HG03103 (cell line): ENCODE results near the gene STRA6.

ENCODE experiments used
- ATAC-seq: cut with Tn5 transposase; IDR thresholded peaks from one replicate; pipeline ENCODE4 v1.9.1; 2021; ENCODE audit warnings: low read depth; ENCODE audit not compliant: unreplicated experiment

The STRA6 gene

GRCh38 chr15:74208901-74209559 is 6.4 kb upstream of the STRA6 start:
- ATAC-seq: no peak

DNA sequence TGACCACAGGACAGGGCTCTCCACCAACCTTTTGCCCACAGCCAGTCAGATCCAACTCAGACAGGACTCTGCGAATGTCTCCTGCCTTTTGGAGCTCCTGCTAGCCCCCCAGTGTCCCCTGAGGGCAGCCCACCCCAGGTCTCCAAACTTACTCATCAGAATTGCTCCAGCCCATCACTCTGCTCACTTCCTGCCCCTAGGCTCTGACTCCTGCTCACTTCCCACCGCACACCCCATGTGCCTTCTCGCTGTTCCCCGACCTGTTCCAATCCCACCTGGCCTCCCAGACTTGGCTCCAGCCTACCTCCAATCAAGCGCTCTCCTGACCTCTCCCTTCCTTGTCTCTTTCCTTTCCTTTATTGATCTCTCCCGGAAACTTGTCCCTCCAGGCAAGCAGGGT is 5.9 kb upstream of the STRA6 start:
- ATAC-seq: no peak

- ATAC-seq: no peak
These were observed 5.3 kb upstream of the STRA6 start for GRCh38 chr15:74207652-74208440.

- no peak for ATAC-seq
These were observed 4.3 kb upstream of the STRA6 start for GRCh38 chr15:74206801-74207281.

- ATAC-seq: no peak
These were observed 3.0 kb upstream of the STRA6 start for GRCh38 chr15:74205582-74205947.

DNA sequence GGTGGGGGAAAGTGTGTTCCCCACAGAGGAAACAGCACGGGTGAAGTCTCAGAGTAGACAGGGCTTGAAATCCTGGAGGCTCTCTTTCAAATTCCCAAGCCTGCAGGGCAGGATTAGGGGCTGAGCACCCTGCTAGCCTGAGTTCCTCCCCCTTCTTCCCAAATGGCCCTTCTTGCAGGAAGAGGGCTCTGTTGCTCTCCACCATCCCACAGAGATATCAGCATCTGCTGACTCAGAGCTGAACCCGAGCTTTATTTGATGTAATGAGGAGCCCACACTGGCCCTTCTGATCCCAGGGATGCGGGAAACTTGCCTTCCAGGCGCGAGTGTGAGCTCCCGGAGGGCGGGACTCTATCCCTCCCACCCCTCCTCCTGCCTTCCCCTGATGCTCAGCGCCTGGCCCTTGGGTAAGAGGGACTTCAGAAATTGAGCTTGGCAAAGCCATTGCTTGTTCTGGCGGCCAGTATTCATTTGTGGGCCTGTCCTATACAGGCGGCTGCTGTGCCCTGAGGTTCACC is 1.4 kb upstream of the STRA6 start:
- ATAC-seq: no peak

- no peak for ATAC-seq
These were observed 722 bp downstream of the STRA6 start for GRCh38 chr15:74201710-74202420.

DNA sequence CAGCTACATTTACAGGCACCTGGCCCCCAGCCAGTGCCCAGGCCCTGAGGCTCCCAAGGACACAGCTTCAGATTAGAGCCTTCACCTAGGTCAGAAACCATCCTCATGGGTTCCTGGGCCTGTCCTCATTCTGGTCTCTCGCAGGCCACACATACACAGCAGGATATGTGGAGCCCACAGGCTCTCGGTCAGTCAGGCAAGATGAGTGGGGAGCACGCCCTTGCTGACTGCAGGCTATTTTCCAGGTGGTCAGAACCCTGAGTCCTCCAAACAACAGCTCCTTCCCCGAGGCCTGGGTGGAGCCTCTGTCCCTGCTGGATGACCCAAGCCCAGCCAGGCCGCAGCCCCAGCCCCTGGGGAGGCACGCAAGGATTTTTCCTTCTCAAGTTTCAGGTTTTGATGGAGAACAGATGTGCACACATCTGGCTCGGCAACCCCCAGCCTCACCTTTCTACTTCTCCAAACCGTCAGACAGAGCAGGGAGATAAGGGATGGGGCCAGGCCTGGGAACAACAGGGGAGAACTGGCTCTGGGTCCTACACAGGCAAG is 1.6 kb downstream of the STRA6 start:
- ATAC-seq: no peak

GRCh38 chr15:74200412-74200815 is 2.2 kb downstream of the STRA6 start:
- no peak for ATAC-seq

DNA sequence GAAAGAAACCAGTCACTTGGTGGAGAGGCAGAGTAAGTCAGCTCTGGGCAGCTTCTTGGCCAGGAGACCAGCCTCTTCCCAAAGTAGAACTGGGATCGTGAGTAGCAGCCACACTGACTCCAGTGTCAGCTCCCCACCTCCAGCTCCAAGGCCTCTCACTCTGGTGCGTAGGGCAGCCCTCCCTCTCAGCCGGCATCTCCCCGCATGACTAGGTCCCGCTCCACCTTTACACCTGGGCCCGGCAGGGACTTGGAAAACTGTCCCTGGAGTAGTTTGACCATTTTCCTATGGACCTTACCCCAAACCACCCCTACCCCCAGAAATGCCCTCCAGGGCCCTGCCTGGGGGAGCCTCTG is 3.3 kb downstream of the STRA6 start:
- ATAC-seq: no peak

DNA sequence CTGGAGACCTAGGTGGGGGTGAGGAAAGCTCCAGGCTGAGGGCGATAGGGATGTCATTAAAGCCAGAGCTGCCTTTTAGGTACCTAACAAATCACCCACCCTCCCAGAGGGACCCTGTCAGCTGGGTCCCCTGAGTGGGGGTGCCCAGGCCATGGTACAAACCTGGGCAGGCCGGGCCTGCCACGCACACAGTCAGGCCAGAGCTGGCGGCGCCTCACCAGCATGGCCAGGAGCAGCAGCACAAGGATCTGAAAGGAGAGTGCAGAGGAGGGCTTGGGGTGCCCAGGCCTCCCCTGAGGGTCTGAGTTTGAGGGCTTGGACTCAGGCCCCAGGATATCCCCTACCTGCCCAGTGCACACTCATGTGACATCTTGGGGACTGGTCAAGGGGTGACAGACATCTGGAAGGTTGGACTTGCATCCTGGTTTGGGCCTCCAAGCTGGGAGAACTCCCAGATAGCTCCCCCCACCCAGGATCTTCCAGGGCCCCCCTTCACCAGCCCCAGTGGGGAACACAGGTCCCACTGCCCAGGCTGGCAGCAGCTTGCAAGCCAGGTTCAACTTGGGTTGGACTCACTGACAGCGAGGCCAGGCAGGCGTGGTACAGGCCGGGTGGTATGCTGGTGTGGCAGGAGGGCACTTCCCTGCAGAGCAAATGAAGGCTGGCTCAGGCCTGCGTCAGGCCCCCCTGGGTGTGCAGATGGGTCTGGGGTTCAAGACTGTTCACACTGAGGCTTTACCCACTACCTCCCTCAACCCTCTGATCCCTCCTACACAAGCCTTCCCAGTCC is 5.2 kb downstream of the STRA6 start:
- ATAC-seq: no peak

DNA sequence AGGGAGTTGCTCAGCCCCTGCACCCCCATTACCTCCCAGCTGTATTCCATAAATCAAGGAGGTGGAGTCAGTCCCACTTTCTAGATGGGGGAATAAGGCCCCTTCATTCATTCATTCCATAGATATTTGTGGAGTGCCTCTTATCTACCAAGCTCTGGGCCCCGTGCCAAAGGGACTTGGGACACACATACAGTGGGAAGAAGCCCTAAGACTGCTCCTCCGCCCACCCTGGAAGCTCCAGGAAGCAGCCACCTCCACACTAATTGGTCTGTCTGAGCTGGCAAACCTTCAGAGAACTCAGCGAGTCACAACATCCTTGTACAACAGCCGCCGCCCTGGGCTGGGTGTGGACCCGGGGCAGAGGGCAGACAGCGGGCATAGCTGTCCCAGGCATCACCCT is 6.4 kb downstream of the STRA6 start:
- ATAC-seq: no peak

DNA sequence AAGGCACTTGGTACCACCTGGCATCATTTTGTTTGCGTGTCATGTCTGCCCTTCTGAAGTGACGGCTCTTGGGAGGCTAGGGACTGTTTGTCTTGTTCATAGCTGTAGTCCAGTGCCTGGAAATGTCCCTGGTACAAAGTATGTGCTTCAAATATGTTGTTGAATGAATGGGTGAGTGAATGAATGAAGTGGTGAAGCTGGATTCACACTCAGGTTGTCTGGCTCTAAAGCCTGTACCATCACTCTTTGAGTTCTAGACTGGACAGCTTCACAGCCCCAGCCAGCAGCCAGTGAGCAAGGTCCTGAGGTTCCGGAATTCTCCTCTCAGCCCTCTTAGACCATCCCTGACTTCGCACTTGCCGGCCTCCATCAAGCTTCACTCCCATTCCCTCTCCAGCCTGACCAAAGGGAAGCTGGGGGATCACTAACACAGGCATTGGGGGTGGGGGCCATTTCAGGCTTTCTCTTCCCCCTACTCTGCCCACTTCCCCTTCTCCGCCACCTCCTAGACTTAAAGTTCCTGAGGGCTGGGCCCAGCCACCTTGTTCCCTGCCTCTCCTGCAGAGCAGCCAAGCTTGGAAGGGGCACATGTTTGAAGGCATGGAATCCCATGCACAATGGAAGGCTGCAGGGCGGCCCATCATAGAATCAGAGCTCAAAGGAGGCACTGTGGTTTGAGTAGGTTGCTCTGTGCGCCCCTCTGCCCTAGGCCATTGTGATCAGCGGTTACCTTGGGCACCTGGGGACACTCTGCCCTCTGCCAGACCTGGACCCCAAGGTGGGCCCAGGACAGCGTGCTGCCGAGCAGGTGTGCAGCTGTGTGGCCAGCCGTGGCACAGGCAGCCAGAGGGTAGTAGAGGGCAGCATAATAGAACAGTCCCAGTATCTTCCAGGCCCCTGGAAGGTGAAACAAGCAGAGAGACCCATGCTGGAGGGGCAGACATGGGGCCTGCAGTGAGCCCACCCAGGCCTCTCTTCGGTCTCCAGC is 7.7 kb downstream of the STRA6 start:
- no peak for ATAC-seq

GRCh38 chr15:74193905-74194304 is 8.7 kb downstream of the STRA6 start:
- no peak for ATAC-seq

DNA sequence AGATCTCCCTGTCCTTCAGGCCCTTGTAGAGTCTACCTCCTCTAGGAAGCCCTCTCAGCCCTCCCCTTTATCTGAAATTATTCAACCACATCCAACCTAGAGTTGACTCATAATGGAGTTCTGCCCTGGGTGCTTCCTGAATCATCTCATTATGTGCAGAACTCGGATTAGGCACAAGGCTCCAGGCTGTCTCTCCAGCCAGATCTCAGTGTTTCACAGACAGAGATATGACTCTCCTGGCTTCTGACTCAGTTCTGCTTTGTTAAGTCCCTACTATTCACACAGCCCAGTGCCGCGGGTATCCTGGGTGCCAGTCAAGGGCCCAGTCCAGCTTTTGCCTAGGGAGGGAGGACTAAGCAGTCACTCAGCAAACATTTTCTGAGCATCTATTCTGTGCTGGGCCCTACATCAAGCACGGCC is 9.3 kb downstream of the STRA6 start:
- no peak for ATAC-seq

- ATAC-seq: no peak
These were observed 9.8 kb downstream of the STRA6 start for GRCh38 chr15:74192751-74193150.

GRCh38 chr15:74191798-74192197 is 10.8 kb downstream of the STRA6 start:
- no peak for ATAC-seq

DNA sequence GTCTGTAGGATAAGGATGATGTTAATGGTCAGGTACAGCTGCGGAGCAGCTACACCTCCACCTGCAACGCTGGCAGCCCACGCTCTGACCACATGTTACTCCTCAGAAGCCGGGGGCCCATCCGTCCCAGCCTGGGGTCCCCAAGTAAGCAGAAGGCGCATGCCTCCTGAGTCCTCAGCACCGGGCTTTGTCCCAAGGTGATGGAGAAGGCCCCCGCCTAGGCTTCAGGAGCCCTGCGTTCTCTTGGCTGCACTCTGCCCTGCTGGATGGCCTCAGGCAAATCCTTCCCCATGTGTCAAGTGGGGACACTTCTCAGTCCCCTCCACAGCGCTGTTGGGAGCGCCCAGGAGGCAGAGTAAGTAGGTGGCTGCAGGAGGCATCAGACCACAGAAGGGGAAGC is 14.4 kb downstream of the STRA6 start:
- no peak for ATAC-seq

GRCh38 chr15:74185710-74186348 is 16.8 kb downstream of the STRA6 start:
- ATAC-seq: no peak
